SK-N-SH (cell line): ENCODE results near the gene PLB1. TPM values are rescaled to one million over a fixed set of nuclear protein-coding genes. Genes with fewer than 3 reads are reported as not detected.
A peak's percentile ranks its signal among the peaks of the same experiment; 100 is the strongest.

ENCODE experiments used
- CTCF ChIA-PET: fragments of 300-600, 350-600 bp; formaldehyde crosslinking; extraction: SDS; loops from one replicate; lab custom pipeline; 2021; lab: Yijun Ruan, JAX
- POLR2A ChIA-PET: fragments of 350-600 bp; sonication (Branson Sonifier 250); formaldehyde crosslinking; extraction: SDS; loops from one replicate; lab custom pipeline; 2020; ENCODE audit warnings: antibody characterized with exemption, inconsistent platforms; lab: Yijun Ruan, JAX
- DNase-seq: peaks from one replicate; pipeline ENCODE4 v3.0.0; 2012
- H2AFZ ChIP-seq: fragments of 200-600 bp; sonication (generic); 2 replicates; pipeline ENCODE4 v1.8.1; 2016; ENCODE audit warnings: antibody characterized with exemption, mild to moderate bottlenecking, low read depth
- H3F3A ChIP-seq: fragments of 200-600 bp; sonication (generic); replicated peaks from 2 replicates; pipeline ENCODE3; 2016; ENCODE audit warnings: antibody characterized with exemption, mild to moderate bottlenecking; ENCODE audit not compliant: insufficient read depth
- H3K27ac ChIP-seq, 2 experiments: fragments of 200-500 bp in 1 of 2; fragments of 200-600 bp in 1 of 2; sonication (Bioruptor generic) in 1 of 2; sonication (generic), shearing (Covaris generic) in 1 of 2; 2 replicates each; pipeline versions ENCODE4 v1.5.1 to v1.6.1; 2014 to 2016; ENCODE audit warnings: low read depth in 2 of 2, inconsistent platforms in 1 of 2, low read length in 1 of 2, mild to moderate bottlenecking in 1 of 2, mixed read lengths in 1 of 2
- H3K27me3 ChIP-seq: fragments of 200-600 bp; sonication (generic), shearing (Covaris generic); 2 replicates; pipeline ENCODE4 v1.6.1; 2016; ENCODE audit warnings: mixed run types; ENCODE audit not compliant: insufficient read depth
- H3K36me3 ChIP-seq, 2 experiments: fragments of 200-500 bp in 1 of 2; fragments of 200-600 bp in 1 of 2; sonication (Bioruptor generic) in 1 of 2; sonication (generic) in 1 of 2; replicated peaks in 1 of 2; 2 replicates each; pipeline versions ENCODE3 to v1.5.1; 2014 to 2016; ENCODE audit warnings: low read length in 1 of 2, mild to moderate bottlenecking in 1 of 2; ENCODE audit not compliant: insufficient read depth in 2 of 2, control insufficient read depth in 1 of 2
- H3K4me1 ChIP-seq, 2 experiments: fragments of 200-500 bp in 1 of 2; fragments of 200-600 bp in 1 of 2; sonication (Bioruptor generic) in 1 of 2; sonication (generic), shearing (Covaris generic) in 1 of 2; 2 replicates each; pipeline versions ENCODE4 v1.5.1 to v1.6.1; 2014 to 2016; ENCODE audit warnings: low read depth in 1 of 2, low read length in 1 of 2, mixed run types in 1 of 2; ENCODE audit not compliant: insufficient read depth in 2 of 2, control insufficient read depth in 1 of 2
- H3K4me2 ChIP-seq: fragments of 200-600 bp; sonication (generic), shearing (Covaris generic); 2 replicates; pipeline ENCODE4 v1.6.1; 2017; ENCODE audit warnings: mixed run types
- H3K4me3 ChIP-seq, 2 experiments: fragments of 200-500 bp in 1 of 2; fragments of 200-600 bp in 1 of 2; sonication (Bioruptor generic) in 1 of 2; sonication (generic), shearing (Covaris generic) in 1 of 2; 2 replicates each; pipeline versions ENCODE4 v1.5.1 to v1.8.1; 2014 to 2016; ENCODE audit warnings: low read depth in 2 of 2, inconsistent platforms in 1 of 2, low read length in 1 of 2, mild to moderate bottlenecking in 1 of 2, mixed read lengths in 1 of 2, moderate library complexity in 1 of 2
- H3K79me2 ChIP-seq: fragments of 200-600 bp; sonication (generic); 2 replicates; pipeline ENCODE4 v1.8.1; 2017; ENCODE audit warnings: mild to moderate bottlenecking; ENCODE audit not compliant: insufficient read depth
- H3K9ac ChIP-seq: fragments of 200-600 bp; sonication (generic); 2 replicates; pipeline ENCODE4 v1.6.1; 2017; ENCODE audit warnings: mixed run types
- H3K9me2 ChIP-seq: fragments of 200-600 bp; sonication (generic); 2 replicates; pipeline ENCODE4 v1.6.1; 2017; ENCODE audit warnings: mixed run types
- H3K9me3 ChIP-seq: fragments of 200-600 bp; sonication (generic); 2 replicates; pipeline ENCODE4 v1.6.1; 2017; ENCODE audit warnings: mixed run types, mild to moderate bottlenecking, moderate library complexity
- H4K20me1 ChIP-seq: fragments of 200-600 bp; sonication (generic); 2 replicates; pipeline ENCODE4 v1.6.1; 2017; ENCODE audit warnings: mild to moderate bottlenecking, mixed run types; ENCODE audit not compliant: insufficient read depth
- CHD2 ChIP-seq: fragments of 150-350 bp; IDR thresholded peaks from 2 replicates; pipeline ENCODE4 v1.6.1; 2018; ENCODE audit warnings: low read length; ENCODE audit not compliant: partially characterized antibody
- EP300 ChIP-seq, 2 experiments: IDR thresholded peaks; 2 replicates each; pipeline versions ENCODE4 v1.4.0 to v1.6.1; 2012; ENCODE audit warnings: borderline replicate concordance in 1 of 2, low read depth in 1 of 2, low read length in 1 of 2
- EZH2phosphoT487 ChIP-seq: fragments of 200-600 bp; sonication (generic); IDR thresholded peaks from 2 replicates; pipeline ENCODE4 v1.6.1; 2017; ENCODE audit warnings: low read depth, mixed run types, mild to moderate bottlenecking, antibody characterized with exemption, moderate library complexity, borderline replicate concordance
- GATA2 ChIP-seq: sonication (generic); formaldehyde crosslinking; IDR thresholded peaks from 2 replicates; pipeline ENCODE4 v1.5.0; 2020; ENCODE audit warnings: mild to moderate bottlenecking, missing genetic modification reagents
- JUND ChIP-seq: IDR thresholded peaks from 2 replicates; pipeline ENCODE4 v1.4.0; 2012
- MAX ChIP-seq: IDR thresholded peaks from 2 replicates; pipeline ENCODE4 v1.4.0; 2012; ENCODE audit warnings: low read depth
- MEF2A ChIP-seq: IDR thresholded peaks from 2 replicates; pipeline ENCODE4 v1.4.0; 2012; ENCODE audit warnings: low read depth, borderline replicate concordance
- RFX5 ChIP-seq: IDR thresholded peaks from 2 replicates; pipeline ENCODE4 v1.6.1; 2012; ENCODE audit warnings: mild to moderate bottlenecking, improper control_type of control experiment, low read length
- USF2 ChIP-seq: fragments of 150-350 bp; IDR thresholded peaks from 2 replicates; pipeline ENCODE4 v1.6.1; 2017; ENCODE audit warnings: antibody characterized with exemption, low read length, low read depth, borderline replicate concordance
- WGBS: methylation state at CpG from one replicate; pipeline ENCODE4 v1.1.6; 2017; ENCODE audit warnings: low lambda C conversion rate; 5-methylcytosine and 5-hydroxymethylcytosine counted together
- polyA plus RNA-seq, 3 experiments: library from polyadenylated mRNA; depleted of rRNA; stranded (reverse); fragments of >200 nt; gene quantifications; 2 replicates each; pipeline ENCODE4 v1.2.3, GENCODE V29; 2012
- TF ChIP-seq, protein P1 (sequence below): IDR thresholded peaks from 2 replicates; pipeline ENCODE4 v1.4.0; 2012; ENCODE audit warnings: low read depth, borderline replicate concordance
- TF ChIP-seq, protein P2 (sequence below): fragments of 150-350 bp; IDR thresholded peaks from 2 replicates; pipeline ENCODE4 v1.6.1; 2016; ENCODE audit warnings: mild to moderate bottlenecking, low read depth, low read length
- TF ChIP-seq, protein P3 (sequence below): fragments of 200-600 bp; sonication (generic); IDR thresholded peaks from 2 replicates; pipeline ENCODE4 v1.6.1; 2017; ENCODE audit warnings: antibody characterized with exemption, mild to moderate bottlenecking, moderate library complexity
- TF ChIP-seq, protein P4 (sequence below): IDR thresholded peaks from 2 replicates; pipeline ENCODE4 v1.4.0; 2012; ENCODE audit warnings: low read depth, borderline replicate concordance

The PLB1 gene
- polyA plus RNA-seq, 1 of the 3 experiments (the other 2 are of a cell fraction) = 0.10 TPM

GRCh38 chr2:28626376-28626775, 130.5 kb downstream of the PLB1 start:
- Histone ChIP-seq H3K79me2 (no peaks in the 10 kb centered on the region), H3K9me3 (no peaks in the 10 kb centered on the region), H2AFZ (no peak overlapping the region), H3K9ac (no peak overlapping the region), H3K9me2 (no peaks in the 10 kb centered on the region), H3F3A (no peaks in the 10 kb centered on the region), H3K27me3 (no peaks in the 10 kb centered on the region), H3K36me3 (no peaks in the 10 kb centered on the region), H3K4me1 (peaks cover 0 to 2% of the 10 kb centered on the region in 2 experiments)
- CTCF ChIA-PET = no interaction called here
- WGBS = 73% methylated on average over 5 of the region's 5 CpGs
- no peak for TF ChIP-seq USF2
- TF ChIP-seq RFX5 = no peak
- TF ChIP-seq MAX = no peak
- TF ChIP-seq MEF2A = no peak
- TF ChIP-seq, protein P1, sequence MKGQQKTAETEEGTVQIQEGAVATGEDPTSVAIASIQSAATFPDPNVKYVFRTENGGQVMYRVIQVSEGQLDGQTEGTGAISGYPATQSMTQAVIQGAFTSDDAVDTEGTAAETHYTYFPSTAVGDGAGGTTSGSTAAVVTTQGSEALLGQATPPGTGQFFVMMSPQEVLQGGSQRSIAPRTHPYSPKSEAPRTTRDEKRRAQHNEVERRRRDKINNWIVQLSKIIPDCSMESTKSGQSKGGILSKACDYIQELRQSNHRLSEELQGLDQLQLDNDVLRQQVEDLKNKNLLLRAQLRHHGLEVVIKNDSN = no peak
- TF ChIP-seq EZH2phosphoT487 = no peak
- TF ChIP-seq JUND = no peak
- no peak for TF ChIP-seq CHD2
- TF ChIP-seq, protein P2, sequence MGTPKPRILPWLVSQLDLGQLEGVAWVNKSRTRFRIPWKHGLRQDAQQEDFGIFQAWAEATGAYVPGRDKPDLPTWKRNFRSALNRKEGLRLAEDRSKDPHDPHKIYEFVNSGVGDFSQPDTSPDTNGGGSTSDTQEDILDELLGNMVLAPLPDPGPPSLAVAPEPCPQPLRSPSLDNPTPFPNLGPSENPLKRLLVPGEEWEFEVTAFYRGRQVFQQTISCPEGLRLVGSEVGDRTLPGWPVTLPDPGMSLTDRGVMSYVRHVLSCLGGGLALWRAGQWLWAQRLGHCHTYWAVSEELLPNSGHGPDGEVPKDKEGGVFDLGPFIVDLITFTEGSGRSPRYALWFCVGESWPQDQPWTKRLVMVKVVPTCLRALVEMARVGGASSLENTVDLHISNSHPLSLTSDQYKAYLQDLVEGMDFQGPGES = no peak
- no peak for TF ChIP-seq EP300 (IDR thresholded peaks at IDR 0.05; ENCODE audit: borderline replicate concordance in 1 of 2, low read depth in 1 of 2, low read length in 1 of 2)
- TF ChIP-seq, protein P3, sequence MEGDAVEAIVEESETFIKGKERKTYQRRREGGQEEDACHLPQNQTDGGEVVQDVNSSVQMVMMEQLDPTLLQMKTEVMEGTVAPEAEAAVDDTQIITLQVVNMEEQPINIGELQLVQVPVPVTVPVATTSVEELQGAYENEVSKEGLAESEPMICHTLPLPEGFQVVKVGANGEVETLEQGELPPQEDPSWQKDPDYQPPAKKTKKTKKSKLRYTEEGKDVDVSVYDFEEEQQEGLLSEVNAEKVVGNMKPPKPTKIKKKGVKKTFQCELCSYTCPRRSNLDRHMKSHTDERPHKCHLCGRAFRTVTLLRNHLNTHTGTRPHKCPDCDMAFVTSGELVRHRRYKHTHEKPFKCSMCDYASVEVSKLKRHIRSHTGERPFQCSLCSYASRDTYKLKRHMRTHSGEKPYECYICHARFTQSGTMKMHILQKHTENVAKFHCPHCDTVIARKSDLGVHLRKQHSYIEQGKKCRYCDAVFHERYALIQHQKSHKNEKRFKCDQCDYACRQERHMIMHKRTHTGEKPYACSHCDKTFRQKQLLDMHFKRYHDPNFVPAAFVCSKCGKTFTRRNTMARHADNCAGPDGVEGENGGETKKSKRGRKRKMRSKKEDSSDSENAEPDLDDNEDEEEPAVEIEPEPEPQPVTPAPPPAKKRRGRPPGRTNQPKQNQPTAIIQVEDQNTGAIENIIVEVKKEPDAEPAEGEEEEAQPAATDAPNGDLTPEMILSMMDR = no peak
- no peak for TF ChIP-seq GATA2 (CRISPR knock-in tag)
- TF ChIP-seq, protein P4, sequence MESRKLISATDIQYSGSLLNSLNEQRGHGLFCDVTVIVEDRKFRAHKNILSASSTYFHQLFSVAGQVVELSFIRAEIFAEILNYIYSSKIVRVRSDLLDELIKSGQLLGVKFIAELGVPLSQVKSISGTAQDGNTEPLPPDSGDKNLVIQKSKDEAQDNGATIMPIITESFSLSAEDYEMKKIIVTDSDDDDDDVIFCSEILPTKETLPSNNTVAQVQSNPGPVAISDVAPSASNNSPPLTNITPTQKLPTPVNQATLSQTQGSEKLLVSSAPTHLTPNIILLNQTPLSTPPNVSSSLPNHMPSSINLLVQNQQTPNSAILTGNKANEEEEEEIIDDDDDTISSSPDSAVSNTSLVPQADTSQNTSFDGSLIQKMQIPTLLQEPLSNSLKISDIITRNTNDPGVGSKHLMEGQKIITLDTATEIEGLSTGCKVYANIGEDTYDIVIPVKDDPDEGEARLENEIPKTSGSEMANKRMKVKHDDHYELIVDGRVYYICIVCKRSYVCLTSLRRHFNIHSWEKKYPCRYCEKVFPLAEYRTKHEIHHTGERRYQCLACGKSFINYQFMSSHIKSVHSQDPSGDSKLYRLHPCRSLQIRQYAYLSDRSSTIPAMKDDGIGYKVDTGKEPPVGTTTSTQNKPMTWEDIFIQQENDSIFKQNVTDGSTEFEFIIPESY = no peak
- TF ChIP-seq, all 33 proteins: peak for 0
- no peaks in the 10 kb centered on the region for H4K20me1 ChIP-seq
- H3K27ac ChIP-seq = peak overlapping the region in 1 of 2 experiments; percentile 29; a peak in 1 of 4 replicates
- POLR2A ChIA-PET = no interaction called here
- H3K4me2 ChIP-seq = no peak overlapping the region
- H3K4me3 ChIP-seq = no peak overlapping the region
- no peak for DNase-seq
